MCF 10A (cell line): Measurements from ENCODE around the gene ITGB5. TPM values are rescaled to one million over a fixed set of nuclear protein-coding genes. Genes with fewer than 3 reads are reported as not detected.

Experiments used
- BruUV-seq: library from RNA; stranded (reverse); fragments of 400-500 nt; replicated peaks from 2 replicates; lab custom pipeline; 2021; lab: Mats Ljungman, UMichigan
- CTCF ChIA-PET: fragments of 300-600 bp; sonication (Branson Sonifier 250); formaldehyde crosslinking; extraction: SDS; loops from one replicate; lab custom pipeline; 2021; ENCODE audit warnings: antibody characterized with exemption, inconsistent platforms; lab: Yijun Ruan, JAX
- POLR2A ChIA-PET: fragments of 300-600, 350-650 bp; sonication (Branson Sonifier 250); formaldehyde crosslinking; extraction: SDS; loops from one replicate; lab custom pipeline; 2020; ENCODE audit warnings: antibody characterized with exemption, inconsistent platforms; lab: Yijun Ruan, JAX
- DNase-seq: peaks from one replicate; pipeline ENCODE4 v3.0.0-alpha.2; 2018; ENCODE audit not compliant: unreplicated experiment
- H3K27ac Mint-ChIP-seq: one replicate; pipeline ENCODE4 v1.8.0; 2022; ENCODE audit warnings: mild to moderate bottlenecking, low read depth, mixed read lengths; ENCODE audit not compliant: unreplicated experiment
- H3K27me3 Mint-ChIP-seq: one replicate; pipeline ENCODE4 v1.8.0; 2022; ENCODE audit warnings: mixed read lengths; ENCODE audit not compliant: insufficient read depth, unreplicated experiment
- H3K36me3 Mint-ChIP-seq: one replicate; pipeline ENCODE4 v1.8.0; 2022; ENCODE audit warnings: mild to moderate bottlenecking, moderate library complexity, mixed read lengths; ENCODE audit not compliant: insufficient read depth, unreplicated experiment
- H3K4me1 Mint-ChIP-seq: one replicate; pipeline ENCODE4 v1.8.0; 2022; ENCODE audit warnings: mixed read lengths; ENCODE audit not compliant: insufficient read depth, unreplicated experiment
- H3K4me3 Mint-ChIP-seq: one replicate; pipeline ENCODE4 v1.8.0; 2022; ENCODE audit warnings: mild to moderate bottlenecking, moderate library complexity, mixed read lengths; ENCODE audit not compliant: unreplicated experiment
- H3K9me3 Mint-ChIP-seq: one replicate; pipeline ENCODE4 v1.8.0; 2022; ENCODE audit warnings: mixed read lengths; ENCODE audit not compliant: unreplicated experiment
- intact Hi-C: fragments of 100-400 bp; cut with micrococcal nuclease; formaldehyde crosslinking; loops from 2 replicates; pipeline ENCODE4 v1.14.1; 2022
- total RNA-seq: library from RNA; stranded (reverse); gene quantifications from 2 replicates; pipeline ENCODE4 v1.2.3, GENCODE V29; 2022
- TF ChIP-seq, protein P1 (sequence below): fragments of 200-600 bp; IDR thresholded peaks from one replicate; pipeline ENCODE4 v1.8.0; 2022; ENCODE audit warnings: antibody characterized with exemption, mild to moderate bottlenecking; ENCODE audit not compliant: unreplicated experiment

Gene ITGB5
- total RNA-seq, 1 experiment from 2014 or later, result 101 TPM

DNA sequence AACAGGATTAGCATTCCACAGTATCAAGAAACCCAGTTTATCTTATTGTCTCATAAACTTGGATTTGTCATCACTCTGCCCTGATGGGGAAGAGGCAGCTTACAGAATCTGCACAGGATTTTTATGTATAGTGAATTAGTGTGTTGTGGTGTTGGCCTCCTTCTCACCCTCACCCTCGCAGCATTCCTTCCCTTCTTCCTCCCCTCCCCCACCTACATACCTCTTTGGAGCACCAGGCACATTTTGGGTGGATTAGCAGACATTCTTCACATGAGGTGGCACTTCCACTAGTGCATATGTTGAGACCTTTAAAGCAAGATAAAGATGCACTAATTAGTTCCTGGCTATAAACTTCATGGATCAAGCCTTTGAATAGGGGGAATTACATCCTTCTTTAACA lies 13.9 kb downstream of the ITGB5 start:
- peaks cover 33% of the 10 kb centered on the region for H3K36me3 Mint-ChIP-seq
- DNase-seq, result no peak
- H3K9me3 Mint-ChIP-seq, result no peaks in the 10 kb centered on the region
- H3K4me3 Mint-ChIP-seq, result no peak overlapping the region
- H3K27me3 Mint-ChIP-seq, result no peaks in the 10 kb centered on the region
- BruUV-seq, result no TSS peak
- peaks cover 7% of the 10 kb centered on the region for H3K4me1 Mint-ChIP-seq
- TF ChIP-seq, protein P1, sequence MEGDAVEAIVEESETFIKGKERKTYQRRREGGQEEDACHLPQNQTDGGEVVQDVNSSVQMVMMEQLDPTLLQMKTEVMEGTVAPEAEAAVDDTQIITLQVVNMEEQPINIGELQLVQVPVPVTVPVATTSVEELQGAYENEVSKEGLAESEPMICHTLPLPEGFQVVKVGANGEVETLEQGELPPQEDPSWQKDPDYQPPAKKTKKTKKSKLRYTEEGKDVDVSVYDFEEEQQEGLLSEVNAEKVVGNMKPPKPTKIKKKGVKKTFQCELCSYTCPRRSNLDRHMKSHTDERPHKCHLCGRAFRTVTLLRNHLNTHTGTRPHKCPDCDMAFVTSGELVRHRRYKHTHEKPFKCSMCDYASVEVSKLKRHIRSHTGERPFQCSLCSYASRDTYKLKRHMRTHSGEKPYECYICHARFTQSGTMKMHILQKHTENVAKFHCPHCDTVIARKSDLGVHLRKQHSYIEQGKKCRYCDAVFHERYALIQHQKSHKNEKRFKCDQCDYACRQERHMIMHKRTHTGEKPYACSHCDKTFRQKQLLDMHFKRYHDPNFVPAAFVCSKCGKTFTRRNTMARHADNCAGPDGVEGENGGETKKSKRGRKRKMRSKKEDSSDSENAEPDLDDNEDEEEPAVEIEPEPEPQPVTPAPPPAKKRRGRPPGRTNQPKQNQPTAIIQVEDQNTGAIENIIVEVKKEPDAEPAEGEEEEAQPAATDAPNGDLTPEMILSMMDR, result no peak
- ChIA-PET CTCF (interaction anchor here (1.3 to 1.6 kb wide), 2 partner anchors 28 kb away, joined by 3 to 5 read pairs; no protein-coding TSS in a partner anchor), POLR2A (interaction anchor here (2.1 kb wide), 1 partner anchor 14 kb away, joined by 11 read pairs; the partner anchor contains the start of gene ITGB5)
- H3K27ac Mint-ChIP-seq, result no peak overlapping the region
- intact Hi-C loops, result no loop called here

DNA sequence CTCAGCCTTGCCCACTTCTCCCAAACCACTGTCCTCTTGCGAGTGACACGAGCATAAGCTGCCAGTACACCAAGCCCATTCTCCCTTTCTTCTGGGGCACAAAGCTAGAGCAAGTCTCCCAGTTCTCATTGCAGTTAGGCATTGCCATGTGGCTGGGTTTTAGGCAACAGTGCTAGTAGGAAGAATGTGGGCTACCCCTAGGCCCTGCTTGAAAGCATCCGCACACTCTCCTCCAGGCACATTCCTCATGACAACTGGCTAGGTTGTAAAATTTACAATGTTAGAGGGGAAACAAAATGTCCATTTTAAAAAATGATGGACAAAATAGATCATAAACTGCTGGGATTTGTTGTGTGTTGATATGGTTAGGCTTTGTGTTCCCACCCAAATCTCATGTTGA lies 19.7 kb downstream of the ITGB5 start:
- intact Hi-C loops, result no loop called here
- Mint-ChIP-seq H3K27me3 (no peaks in the 10 kb centered on the region), H3K4me3 (no peak overlapping the region), H3K9me3 (no peaks in the 10 kb centered on the region), H3K4me1 (peaks cover 4% of the 10 kb centered on the region), H3K27ac (no peak overlapping the region), H3K36me3 (peaks cover 45% of the 10 kb centered on the region)
- CTCF ChIA-PET, result no interaction called here
- no peak for DNase-seq
- TF ChIP-seq, protein P1, result no peak
- BruUV-seq, result no TSS peak
- POLR2A ChIA-PET, result no interaction called here

DNA sequence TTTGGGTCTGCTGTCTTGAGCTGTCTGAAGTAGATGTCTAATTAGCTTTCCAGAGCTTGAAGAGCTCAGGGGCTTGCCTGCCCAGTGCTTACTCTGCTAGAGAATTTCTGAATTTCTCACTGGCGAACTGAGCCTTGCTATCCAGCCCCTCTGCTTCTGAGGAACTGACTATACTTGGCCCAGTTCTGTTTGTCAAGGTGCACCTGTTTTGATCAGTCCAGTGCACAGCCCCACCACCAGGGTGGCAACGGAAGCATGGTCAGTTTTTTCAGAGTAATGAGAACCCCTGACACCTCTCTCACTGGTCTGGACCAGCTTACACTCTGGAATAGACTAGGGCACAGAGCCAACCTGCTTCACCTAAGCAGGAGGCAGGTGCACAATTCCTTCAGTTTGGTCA lies 25.2 kb downstream of the ITGB5 start:
- Mint-ChIP-seq H3K27me3 (no peaks in the 10 kb centered on the region), H3K36me3 (peaks cover 22% of the 10 kb centered on the region), H3K4me1 (peaks cover 19% of the 10 kb centered on the region), H3K9me3 (peaks cover 7% of the 10 kb centered on the region), H3K4me3 (no peak overlapping the region), H3K27ac (no peak overlapping the region)
- TF ChIP-seq, protein P1, result no peak
- POLR2A ChIA-PET, result interaction anchor here (0.8 kb wide), 1 partner anchor 10 kb away, joined by 3 read pairs; no protein-coding TSS in a partner anchor
- CTCF ChIA-PET, result no interaction called here
- intact Hi-C loops, result no loop called here
- DNase-seq, result no peak
- no TSS peak for BruUV-seq

- no TSS peak for BruUV-seq
- intact Hi-C loops, result loop anchor here (2.0 kb wide), 1 partner anchor 18 kb away; no protein-coding TSS in a partner anchor
Observed at GRCh38 chr3:124861041-124861440, 26.1 kb downstream of the ITGB5 start.

More at GRCh38 chr3:124861041-124861440, 26.1 kb downstream of the ITGB5 start:
- Mint-ChIP-seq H3K27me3 (no peaks in the 10 kb centered on the region), H3K9me3 (peaks cover 7% of the 10 kb centered on the region), H3K27ac (peak overlapping the region; percentile 91), H3K4me3 (no peak overlapping the region), H3K36me3 (peaks cover 21% of the 10 kb centered on the region), H3K4me1 (peaks cover 19% of the 10 kb centered on the region)
- POLR2A ChIA-PET, result no interaction called here
- TF ChIP-seq, protein P1, result no peak
- DNase-seq, result no peak
- CTCF ChIA-PET, result no interaction called here
